Transverse colon (tissue), 4 donors: ENCODE measurements around the gene KRT13.
"Not testable (repeated sequence)": the region's sequence is repeated elsewhere in the genome, so short reads cannot be mapped to it uniquely, and the experiment has no call there.

ENCODE experiments used
- EP300 ChIP-seq: sonication (generic); formaldehyde crosslinking; IDR thresholded peaks from one replicate; pipeline ENCODE4 v1.6.1; 2017; ENCODE audit warnings: antibody characterized with exemption, low read depth
- POLR2A ChIP-seq: fragments of 450-650 bp; IDR thresholded peaks from one replicate; pipeline ENCODE4 v1.6.1; 2016; ENCODE audit warnings: antibody characterized with exemption, mild to moderate bottlenecking, moderate library complexity
- POLR2AphosphoS5 ChIP-seq, 3 donors: sonication (generic); formaldehyde crosslinking; IDR thresholded peaks; one replicate each; pipeline ENCODE4 v1.6.1; 2016; ENCODE audit warnings: antibody characterized with exemption in 3 of 3
- TF ChIP-seq, protein P1 (sequence below), 5 experiments: fragments of 200-600 bp in 3 of 5; fragments of 450-650 bp in 2 of 5; sonication (generic) in 3 of 5; IDR thresholded peaks; 1 replicate in 2 of 5; 2 replicates in 3 of 5; pipeline ENCODE4 v1.5.1; 2016 to 2017; ENCODE audit warnings: antibody characterized with exemption in 5 of 5, inconsistent platforms in 3 of 5, mild to moderate bottlenecking in 2 of 5, moderate library complexity in 1 of 5

DNA sequence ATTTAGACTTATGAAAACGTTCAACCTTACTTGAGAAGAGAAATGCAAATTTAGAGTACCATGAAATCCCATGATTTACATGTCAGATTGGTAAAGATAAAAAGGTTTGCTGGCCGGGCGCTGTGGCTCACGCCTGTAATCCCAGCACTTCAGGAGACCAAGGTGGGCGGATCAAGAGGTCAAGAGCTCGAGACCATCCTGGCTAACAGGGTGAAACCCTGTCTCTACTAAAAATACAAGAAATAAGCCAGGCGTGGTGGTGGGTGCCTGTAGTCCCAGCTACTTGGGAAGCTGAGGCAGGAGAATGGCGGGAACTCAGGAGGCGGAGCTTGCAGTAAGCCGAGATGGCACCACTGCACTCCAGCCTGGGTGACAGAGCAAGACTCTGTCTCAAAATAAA lies 37.4 kb upstream of the KRT13 start:
- TF ChIP-seq POLR2A; POLR2AphosphoS5 (IDR thresholded peaks at IDR 0.05); EP300: not testable (repeated sequence)
- TF ChIP-seq, protein P1, sequence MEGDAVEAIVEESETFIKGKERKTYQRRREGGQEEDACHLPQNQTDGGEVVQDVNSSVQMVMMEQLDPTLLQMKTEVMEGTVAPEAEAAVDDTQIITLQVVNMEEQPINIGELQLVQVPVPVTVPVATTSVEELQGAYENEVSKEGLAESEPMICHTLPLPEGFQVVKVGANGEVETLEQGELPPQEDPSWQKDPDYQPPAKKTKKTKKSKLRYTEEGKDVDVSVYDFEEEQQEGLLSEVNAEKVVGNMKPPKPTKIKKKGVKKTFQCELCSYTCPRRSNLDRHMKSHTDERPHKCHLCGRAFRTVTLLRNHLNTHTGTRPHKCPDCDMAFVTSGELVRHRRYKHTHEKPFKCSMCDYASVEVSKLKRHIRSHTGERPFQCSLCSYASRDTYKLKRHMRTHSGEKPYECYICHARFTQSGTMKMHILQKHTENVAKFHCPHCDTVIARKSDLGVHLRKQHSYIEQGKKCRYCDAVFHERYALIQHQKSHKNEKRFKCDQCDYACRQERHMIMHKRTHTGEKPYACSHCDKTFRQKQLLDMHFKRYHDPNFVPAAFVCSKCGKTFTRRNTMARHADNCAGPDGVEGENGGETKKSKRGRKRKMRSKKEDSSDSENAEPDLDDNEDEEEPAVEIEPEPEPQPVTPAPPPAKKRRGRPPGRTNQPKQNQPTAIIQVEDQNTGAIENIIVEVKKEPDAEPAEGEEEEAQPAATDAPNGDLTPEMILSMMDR (IDR thresholded peaks at IDR 0.05), result not testable (repeated sequence)
